ENCODE results near the gene WDR4.
"Not testable (repeated sequence)": the region's sequence is repeated elsewhere in the genome, so short reads cannot be mapped to it uniquely, and the experiment has no call there.

Gene WDR4

DNA sequence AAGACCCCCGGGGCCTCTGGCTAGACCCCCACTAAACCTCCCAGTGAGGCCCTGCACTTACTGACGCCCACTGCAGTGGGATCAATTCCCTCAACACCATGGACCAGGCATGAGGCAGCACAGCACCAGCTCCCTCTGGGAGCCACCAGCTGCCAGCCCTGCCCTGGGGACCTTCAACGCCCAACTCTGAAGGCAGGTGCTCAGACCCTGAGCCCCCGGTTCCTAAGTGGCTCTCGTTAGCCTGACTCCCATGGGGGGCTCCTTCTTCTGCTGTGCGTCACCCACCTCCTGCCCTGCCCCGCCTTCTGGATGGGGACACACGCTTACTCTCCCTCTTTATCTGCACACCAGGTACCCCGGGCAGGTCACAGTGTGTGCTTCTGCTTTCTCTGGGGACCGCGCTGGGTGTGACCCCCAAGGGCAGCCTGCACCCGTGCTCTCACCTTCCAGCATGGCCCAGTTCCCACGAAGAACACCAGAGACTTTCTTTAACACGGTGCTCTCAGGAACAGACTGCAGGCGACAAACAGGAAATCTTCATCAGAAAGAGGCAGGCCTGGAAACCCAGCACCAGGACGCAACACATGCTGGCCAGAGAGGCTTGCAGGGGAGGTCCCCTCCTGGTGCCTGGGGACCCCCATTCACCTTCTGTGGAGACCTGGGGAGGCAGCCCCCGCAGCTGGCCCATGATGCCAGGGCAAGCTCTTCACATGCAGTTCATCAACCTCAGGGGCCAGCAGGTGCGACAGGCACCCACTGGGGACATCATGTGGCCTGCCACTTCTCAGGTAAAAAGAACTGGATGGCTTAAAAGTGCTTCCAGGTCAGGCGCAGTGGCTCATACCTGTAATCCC lies 27.3 kb downstream of the WDR4 start:
- DNase-seq = no peak

DNA sequence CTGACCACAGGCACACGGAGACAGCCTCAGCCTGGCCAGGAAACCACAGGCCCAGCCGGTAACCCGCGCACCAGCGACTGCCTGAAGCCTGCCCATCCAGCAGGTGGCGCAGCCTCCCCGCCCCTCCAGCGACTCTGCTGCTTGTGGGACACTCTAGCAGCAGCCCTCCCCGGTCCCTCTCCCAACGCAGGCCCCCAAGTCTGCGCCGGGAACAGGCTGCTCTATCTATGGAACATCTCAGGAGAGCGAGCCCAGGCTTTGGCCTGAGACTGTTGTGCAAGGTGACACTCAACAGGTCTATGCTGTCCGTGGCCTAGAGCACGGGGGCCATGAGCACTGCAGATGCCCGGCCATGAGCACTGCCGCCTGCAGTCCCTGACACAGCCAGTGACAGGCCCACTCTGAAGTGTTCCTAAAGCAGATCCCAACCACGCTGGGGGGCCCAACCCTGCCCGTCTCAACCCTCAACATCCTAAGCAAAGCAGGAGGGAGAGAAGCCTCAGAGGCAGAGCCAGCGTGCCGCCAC lies 28.4 kb downstream of the WDR4 start:
- peak; percentile 48 for DNase-seq

DNA sequence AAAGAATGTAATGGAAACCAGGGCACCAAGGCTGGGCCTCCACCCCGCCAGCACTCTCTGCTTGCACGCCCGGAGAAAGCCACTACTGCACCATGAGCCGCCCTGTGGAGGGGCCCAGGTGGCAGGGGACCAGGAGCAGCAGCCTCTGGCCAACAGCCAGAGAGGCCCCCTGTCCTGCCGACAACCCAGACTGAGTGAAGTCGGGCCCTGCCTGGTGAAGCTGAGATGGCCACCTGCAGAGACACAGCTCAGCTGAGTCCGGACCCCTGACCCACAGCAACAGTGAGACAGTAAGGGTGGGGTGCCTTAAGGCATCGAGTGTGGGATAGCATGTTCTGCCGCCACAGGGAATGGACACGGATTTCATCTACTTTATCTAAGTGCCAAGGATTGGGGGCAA lies 28.9 kb downstream of the WDR4 start:
- DNase-seq = no peak

DNA sequence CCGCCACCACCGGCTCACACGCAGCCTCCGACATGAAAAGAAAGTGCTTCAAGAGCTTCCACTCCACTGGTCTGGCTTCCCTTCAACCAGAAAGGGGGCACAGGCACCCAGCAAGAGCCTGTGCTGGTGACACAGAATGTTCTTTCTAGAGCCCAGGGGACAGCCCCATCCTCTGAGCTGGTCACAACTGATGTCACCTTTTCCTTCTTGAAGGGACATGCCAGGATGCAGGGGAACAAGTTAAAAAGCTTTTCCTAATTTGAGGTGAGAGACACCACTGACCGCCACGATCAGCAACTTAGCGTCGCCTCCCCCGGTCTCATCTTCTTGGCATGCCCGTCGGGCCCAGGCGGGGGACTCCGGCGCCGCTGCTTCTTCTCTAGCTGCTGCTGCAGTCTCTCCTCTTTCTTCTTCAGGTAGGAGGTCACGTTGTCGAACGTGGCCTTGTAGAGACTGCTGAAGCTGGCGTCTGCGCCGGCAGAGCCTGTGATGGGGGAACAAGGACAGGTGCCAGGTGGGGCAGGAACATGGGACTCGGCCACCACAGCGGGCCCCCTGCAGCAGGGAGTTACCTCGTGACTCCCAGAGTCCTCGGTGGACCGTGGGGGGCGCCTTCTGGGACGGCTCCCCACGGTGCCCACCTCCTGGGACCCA lies 29.5 kb downstream of the WDR4 start:
- no peak for DNase-seq

DNA sequence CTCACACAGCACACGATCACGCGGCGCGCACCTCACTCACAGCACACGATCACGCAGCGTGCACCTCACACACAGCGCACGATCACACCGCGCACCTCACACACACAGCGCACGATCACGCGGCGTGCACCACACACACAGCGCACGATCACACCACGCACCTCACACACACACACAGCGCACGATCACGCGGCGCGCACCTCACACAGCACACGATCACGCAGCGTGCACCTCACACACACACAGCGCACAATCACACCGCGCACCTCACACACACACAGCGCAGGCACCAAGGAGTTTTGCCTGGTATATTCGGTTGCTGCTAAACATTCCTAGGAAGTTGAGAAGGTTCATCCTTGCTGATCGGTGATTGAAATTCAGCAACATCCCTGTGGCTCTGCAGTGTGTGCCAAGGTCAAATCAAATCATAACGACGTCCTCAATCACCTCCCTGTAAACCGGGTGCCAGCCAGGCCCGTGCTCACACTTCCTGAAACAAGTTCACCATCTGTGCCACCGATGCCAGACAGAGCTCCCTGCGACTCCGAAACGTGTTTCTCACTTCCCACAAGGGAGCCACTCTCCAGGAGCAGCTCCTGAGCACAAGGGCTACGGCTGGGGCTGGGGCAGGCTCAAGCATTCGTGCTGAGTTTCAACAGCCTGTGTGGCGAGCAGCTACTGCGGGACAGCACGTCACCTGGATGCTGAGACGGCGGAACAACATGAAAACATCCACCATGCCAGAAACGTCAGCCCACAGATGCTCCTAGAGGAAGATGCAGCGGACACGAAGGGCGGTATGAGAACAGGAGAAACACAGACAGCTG lies 30.2 kb downstream of the WDR4 start:
- no peak for DNase-seq

DNA sequence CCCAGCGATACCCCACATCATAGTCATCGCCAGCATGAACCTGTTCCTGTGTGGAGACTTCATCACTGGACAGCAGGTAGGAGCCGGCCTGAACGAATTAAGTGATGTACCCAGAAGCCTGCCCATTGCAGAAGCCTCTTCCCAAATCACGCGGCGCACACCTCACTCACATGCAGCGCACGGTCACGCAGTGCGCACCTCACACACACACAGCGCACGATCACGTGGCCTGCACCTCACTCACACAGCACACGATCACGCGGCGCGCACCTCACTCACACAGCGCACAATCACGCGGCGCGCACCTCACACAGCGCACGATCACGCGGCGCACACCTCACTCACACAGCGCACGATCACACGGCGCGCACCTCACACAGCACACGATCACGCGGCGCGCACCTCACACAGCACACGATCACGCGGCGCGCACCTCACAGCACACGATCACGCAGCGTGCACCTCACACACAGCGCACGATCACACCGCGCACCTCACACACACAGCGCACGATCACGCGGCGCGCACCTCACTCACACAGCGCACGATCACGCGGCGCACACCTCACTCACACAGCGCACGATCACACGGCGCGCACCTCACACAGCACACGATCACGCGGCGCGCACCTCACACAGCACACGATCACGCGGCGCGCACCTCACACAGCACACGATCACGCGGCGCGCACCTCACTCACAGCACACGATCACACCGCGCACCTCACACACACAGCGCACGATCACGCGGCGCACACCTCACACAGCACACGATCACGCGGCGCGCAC lies 31.0 kb downstream of the WDR4 start:
- not testable (repeated sequence) for DNase-seq

DNA sequence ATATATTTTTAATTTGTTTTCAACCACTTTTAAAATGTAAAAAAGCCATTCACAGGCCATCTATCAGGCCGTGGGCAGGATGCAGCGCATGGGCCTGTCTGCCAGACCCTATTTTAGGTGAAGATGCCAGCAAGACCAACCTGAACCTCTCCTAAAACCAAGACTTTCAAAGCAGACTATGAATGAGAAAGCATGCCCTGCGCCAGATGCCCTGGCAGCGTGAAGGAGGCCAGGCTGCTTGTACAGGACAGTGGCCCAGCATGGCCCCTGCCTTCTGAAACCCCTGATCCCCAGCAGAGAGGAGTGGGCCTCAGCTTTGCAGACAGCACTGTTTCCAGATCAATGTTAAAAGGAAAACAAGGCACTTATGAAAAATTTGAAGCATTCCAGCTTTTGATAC lies 31.6 kb downstream of the WDR4 start:
- no peak for DNase-seq

DNA sequence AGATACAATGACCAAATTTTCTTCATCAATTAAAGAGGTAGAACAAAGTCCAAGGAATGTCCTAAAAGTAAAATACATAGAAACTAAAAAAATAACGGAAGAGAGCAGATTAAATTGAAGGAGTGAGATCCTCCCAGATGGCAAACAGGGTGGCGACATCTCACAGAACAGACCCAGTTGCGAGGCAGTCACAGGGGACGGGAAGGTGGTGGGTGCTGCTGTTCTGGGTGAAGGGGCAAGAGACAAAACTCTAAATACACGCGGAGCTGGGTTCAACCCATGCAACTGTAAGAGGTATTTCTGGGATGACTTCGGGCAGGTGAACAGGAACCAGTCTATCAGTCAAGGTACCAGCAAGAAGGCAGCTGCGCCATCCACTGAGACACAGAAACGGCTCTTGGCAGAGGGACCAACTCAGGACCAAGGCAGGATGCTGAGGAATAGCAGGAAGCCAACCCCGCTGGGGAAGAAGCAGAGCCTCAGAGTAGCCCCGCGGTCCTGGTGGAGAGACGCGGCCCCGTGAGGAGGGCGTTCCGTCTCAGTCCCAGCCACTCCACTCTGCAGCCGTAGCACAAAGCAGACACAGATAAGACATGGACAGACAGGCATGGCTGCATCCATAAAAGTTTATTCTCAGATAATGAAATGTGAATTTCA lies 32.2 kb downstream of the WDR4 start:
- DNase-seq = no peak

DNA sequence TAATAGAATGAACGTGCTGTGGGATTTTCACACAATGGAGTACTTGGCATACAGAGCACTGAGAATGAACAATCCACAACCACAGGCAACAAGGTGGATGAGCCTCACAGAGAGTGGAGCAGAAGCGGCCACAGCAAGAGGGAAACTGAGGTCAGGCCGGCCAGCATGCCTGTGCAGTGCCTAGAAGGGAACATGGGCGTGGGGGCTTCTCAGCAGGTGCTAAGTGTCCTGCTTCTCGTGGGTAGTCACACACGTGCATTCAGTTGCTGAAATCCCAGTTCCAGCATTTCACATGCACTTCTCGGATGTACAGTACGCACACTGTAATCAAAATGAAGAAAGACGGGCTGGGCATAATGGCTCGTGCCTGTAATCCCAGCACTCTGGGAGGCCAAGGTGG lies 33.1 kb downstream of the WDR4 start:
- DNase-seq = no peak

DNA sequence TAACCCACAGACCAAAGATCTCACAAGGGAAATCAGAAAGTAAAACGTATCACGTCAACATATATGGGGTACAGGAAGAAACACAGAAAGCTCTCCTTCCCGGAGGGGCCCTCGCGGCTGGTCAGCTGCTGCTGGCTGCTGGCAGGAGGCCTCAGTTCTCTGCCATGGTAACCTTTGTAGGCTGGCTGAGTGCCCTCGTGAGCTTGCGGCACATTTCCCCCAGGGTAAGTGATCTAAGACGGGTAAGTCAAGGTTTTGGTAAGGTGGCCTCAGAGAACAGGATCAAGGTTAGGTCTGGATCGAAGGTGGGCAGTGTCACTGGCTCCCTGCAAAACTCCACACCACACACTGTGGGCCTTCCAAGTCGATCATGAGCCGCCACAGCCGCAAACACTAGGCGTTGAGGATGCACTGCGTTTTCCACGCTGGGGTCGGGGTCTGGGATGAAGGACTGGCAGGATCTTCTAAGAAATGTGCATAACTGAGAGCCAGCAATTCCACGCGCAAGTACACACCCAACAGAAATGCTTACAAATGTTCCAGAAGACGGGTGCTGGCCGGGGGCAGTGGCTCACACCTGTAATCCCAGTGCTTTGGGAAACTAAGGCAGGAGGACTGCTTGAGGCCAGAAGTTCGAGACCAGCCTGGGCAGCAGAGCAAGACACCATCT lies 33.9 kb downstream of the WDR4 start:
- no peak for DNase-seq

DNA sequence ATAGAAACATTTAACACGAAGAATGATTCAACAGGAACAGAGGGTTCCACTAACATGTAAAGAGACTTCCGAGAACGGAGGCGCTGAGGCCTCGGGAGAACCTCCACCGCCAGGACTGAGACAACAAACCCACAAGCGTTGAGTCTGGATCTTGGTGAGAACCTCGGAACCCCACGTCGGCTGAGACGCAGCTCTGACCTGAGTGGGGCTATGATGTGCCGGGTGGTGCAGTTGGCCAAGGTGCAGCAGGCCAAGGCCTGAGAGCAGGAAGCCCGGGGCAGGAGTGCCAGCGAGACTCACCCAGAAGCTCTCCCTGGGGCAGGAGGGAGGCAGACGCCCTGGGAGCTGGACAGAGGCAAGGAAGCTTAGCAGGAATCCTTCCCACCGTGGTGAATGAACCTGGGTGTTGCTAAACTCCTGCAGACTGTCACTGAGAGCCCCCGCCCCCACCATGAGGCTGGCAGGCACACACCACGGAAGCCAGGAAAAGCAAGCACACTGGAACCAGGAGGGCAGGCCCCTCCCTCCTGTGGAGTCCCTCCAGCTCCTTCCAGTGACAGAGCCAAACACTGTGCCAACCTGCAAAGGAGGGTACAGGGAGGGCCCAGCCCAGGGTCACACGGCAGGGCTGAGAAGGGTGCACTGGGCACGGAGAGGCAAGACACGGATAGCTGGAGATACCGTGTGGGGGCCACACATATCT lies 34.8 kb downstream of the WDR4 start:
- DNase-seq = no peak

DNA sequence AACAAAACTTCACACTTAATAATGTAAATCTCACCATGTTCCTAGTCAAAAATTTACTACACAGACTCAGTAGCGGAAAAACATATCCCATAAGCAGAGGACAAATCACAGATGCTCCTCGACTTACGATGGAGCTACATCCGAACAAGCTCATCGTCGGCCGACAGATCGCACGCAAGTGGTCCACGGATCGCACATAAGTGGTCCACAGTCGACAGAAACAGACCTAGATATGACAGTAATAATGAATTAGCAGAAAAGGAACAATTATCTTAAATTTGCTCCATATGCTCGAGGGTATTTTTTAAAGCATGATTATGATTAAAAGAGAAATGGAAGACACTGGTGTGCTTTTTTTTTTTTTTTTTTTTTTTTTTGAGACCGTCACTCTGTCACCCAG lies 36.3 kb downstream of the WDR4 start:
- DNase-seq = no peak

DNA sequence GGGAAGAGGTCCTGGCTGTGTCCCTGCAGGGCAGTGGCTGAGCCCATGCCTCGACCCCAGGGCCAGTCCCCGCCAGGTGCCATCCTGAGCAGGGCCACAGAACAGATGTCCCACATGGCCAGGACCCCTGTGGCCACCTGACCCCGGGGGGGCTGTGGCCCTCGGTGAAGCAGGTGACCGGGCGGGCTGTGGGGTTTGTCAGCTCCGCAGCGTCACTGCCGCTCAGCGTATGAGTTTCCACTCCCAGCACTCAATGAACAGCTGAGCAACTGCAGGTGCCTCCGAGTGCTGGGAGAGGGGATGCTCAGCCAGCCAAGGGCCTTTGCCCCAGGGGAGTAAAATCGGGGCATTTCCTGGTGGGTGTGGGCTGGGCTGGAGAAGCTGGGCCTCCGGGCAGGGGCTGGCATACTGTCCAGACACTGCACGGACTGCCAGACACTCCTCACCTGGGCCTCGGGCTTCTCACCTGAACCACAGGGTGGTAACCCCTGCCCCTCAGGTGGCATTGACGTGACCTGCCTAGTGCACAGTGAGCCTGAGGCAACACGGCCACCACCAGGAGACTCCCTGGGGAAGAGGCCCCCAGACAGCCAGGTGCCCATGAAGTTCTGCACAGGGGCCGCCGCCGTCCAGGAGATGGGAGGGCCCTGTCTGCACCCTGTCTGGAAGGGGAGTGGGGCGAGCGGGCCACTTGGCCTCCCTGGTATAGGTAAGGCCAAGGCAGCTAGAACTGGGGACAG lies 37.3 kb downstream of the WDR4 start:
- DNase-seq = not testable (repeated sequence)

DNA sequence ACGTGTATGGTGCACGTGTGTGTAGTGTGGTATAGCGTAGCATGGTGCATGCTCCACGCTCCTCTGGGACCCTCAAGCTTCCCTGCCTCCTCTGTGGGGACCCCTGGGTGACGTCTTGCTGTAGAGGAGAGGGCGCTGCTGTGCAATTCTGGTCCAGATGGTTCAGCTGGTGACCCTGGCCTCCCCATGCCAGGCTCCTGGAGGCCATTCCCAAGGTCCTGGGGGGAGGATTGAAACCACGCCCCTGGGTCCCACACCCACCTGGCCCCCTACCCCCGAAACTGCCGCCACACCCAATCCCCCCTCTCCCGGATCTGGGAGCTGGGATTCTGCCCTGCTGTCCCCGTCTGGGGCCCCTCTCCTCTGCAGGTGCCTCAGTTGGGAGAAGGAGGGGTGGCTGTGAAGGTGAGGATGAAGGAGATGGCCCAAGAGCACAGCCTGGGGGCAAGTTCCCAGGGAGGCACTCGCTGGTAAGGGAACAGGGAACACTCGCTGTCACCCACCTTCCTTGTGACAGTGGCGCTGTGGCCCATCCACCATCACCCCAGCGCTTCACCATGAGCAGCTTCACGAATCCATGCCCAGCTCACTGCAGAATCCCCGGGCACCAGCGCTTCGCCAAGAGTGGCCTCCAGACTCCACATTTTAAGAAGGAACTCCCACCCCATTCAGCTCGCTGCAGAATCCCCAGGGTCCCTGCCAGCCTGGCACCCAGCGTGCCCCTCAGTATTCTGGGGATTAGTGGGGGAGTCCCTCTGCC lies 38.0 kb downstream of the WDR4 start:
- peak in 1 of 2 experiments; percentile 2 for DNase-seq

DNA sequence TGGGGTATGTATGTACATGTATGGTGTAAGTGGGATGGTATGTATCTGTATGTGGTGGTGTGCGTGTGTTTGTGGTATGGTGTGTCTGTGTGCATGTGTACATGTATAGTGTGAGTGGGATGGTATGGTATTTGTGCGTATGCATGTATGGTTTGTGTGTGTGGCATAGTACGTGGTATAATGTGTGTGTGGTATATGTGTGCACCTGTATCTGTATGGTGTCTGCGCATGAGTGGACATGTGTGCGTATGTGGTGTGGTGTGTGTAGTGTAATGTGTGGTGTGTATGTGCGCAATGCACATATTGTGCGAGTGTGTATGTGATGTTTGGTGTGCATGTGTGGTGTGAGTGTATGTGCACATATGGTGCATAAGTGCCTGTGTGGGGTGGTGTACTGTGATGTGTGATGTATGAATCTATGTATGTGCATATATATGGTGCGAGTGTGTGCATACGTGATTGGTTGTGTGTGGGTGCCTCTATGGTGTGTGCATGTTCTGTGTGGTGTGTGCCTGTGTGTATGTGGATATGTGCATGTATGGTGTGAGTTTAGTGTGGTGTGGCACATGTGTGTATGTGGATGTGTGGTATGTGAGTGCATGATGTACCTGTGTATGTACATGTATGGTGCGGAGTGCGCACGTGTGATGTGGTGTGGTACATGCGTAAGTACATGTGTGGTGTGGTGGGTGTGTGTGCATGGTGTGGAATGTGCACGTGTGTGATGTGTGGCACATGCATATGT lies 38.8 kb downstream of the WDR4 start:
- DNase-seq = peak in 1 of 2 experiments; percentile 1

DNA sequence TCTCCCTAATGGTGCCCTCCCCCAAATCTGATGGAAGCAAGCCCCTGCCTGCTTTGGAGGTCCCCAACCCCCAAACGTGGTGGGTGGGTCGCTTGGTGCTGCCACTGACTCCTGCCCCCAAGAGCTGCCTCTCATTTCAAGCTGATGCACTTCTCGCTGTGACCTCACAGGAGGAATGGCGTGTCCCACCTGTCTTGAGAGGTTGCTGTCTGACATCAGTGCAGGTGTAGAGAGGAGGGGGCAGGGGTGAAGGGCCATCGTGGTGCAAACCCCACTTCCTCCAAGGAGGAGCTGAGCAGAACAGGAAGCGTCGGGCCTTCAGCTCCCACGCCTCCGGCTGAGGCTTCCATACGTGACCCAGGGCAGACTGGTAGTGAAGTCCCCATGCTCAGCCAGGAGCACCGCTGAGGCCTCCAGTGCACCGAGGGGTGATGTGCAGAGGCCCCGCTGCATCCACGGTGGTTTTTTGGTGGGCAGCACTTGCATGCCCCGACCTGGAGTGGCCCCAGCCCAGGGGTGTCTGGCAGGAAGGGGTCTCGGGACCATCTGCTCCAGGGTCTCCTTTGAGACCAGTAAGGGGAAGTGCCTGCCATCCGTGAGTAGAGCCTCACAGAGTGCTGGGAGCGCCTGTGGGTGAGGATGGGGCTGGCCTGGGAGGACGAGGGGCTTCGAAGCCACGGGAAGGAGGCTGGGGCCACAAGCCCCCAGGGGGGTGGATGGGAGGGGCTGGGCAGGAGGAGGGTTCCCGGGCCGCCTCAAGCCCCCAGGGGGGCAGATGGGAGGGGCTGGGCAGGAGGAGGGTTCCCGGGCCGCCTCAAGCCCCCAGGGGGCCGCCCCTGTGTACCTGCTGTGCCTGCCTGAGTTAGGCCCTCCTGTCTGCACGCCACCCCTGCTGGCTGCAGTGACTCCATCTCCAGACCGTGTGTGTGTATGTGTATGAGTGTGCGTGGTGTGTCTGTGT lies 39.8 kb downstream of the WDR4 start:
- peak in 1 of 2 experiments; percentile 2 for DNase-seq

DNA sequence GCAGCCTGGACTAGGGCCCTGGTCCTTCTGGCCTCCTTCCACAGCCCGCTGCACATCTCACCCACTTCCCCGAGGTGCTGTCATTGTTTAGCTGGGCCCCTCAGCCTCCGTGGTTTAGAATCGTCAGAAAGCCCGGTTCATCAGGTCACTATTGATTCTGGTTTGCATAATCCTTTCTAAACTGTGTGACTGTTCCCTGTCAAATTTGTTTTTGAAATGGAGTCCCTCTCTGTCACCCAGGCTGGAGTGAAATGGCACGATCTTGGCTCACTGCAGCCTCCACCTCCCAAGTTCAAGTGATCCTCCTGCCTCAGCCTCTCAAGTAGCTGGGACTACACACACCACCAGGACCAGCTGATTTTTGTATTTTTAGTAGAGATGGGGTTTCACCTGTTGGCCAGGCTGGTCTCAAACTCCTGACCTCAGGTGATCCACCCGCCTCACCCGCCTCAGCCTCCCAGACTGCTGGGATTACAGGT lies 41.1 kb downstream of the WDR4 start:
- DNase-seq = not testable (repeated sequence)

Measured in activated CD4-positive, alpha-beta T cell treated with anti-CD3 and anti-CD28 coated beads, Interleukin-2, amount 50 U/mL, for 48 hours (primary cell).